CD14-positive monocyte (primary cell): ENCODE data around the gene SLC18A3. TPM values are rescaled to one million over a fixed set of nuclear protein-coding genes. Genes with fewer than 3 reads are reported as not detected.

Experiments used
- DNase-seq, 3 donors: peaks; one replicate each; pipeline ENCODE4 v3.0.0-alpha.2; 2011 to 2022
- H2AFZ ChIP-seq: 2 replicates; pipeline ENCODE4 v1.6.0; 2012; ENCODE audit warnings: mild to moderate bottlenecking, low read depth, low read length, inconsistent platforms; ENCODE audit not compliant: insufficient read depth, poor library complexity, severe bottlenecking
- H3K27ac ChIP-seq, 2 donors: 1 replicate in 1 of 2; 2 replicates in 1 of 2; pipeline ENCODE4 v1.5.1; 2012 to 2013; ENCODE audit warnings: low read length in 2 of 2, control low read depth in 1 of 2, inconsistent platforms in 1 of 2, low read depth in 1 of 2, mild to moderate bottlenecking in 1 of 2
- H3K27me3 ChIP-seq, 2 donors: one replicate each; pipeline versions ENCODE4 v1.6.0 to v1.6.1; 2011 to 2013; ENCODE audit warnings: low read length in 2 of 2; ENCODE audit not compliant: control insufficient read depth in 2 of 2, insufficient read depth in 2 of 2
- H3K36me3 ChIP-seq, 2 donors: replicated peaks in 1 of 2; 1 replicate in 1 of 2; 2 replicates in 1 of 2; pipeline versions ENCODE4 v1.5.1 to v1.6.1; 2012 to 2013; ENCODE audit warnings: low read length in 2 of 2, control low read depth in 1 of 2, inconsistent platforms in 1 of 2, mild to moderate bottlenecking in 1 of 2; ENCODE audit not compliant: insufficient read depth in 2 of 2, control insufficient read depth in 1 of 2
- H3K4me1 ChIP-seq, 2 donors: 1 replicate in 1 of 2; 2 replicates in 1 of 2; pipeline versions ENCODE4 v1.5.1 to v1.6.1; 2012 to 2013; ENCODE audit warnings: low read length in 2 of 2, control low read depth in 1 of 2, inconsistent platforms in 1 of 2, mild to moderate bottlenecking in 1 of 2, moderate library complexity in 1 of 2; ENCODE audit not compliant: insufficient read depth in 2 of 2, control insufficient read depth in 1 of 2
- H3K4me2 ChIP-seq: replicated peaks from 2 replicates; pipeline ENCODE3; 2012; ENCODE audit warnings: low read length, moderate library complexity, mild to moderate bottlenecking; ENCODE audit not compliant: poor library complexity, severe bottlenecking; ENCODE audit errors: extremely low read depth
- H3K4me3 ChIP-seq, 3 experiments: fragments of 200-600 bp in 1 of 3; sonication (generic) in 1 of 3; replicated peaks in 1 of 3; 1 replicate in 2 of 3; 2 replicates in 1 of 3; pipeline ENCODE4 v1.5.1; 2011 to 2013; ENCODE audit warnings: low read length in 3 of 3, mild to moderate bottlenecking in 3 of 3, control low read depth in 2 of 3, low read depth in 2 of 3, inconsistent platforms in 1 of 3, moderate library complexity in 1 of 3
- H3K79me2 ChIP-seq: 2 replicates; pipeline ENCODE4 v1.6.0; 2012; ENCODE audit warnings: mild to moderate bottlenecking, control low read depth, inconsistent platforms, low read length, moderate library complexity; ENCODE audit not compliant: insufficient read depth
- H3K9ac ChIP-seq: 2 replicates; pipeline ENCODE4 v1.6.0; 2017; ENCODE audit warnings: low read length, mild to moderate bottlenecking; ENCODE audit not compliant: insufficient read depth, poor library complexity, severe bottlenecking
- H3K9me3 ChIP-seq, 2 donors: replicated peaks in 1 of 2; 1 replicate in 1 of 2; 2 replicates in 1 of 2; pipeline versions ENCODE4 v1.5.1 to v1.6.1; 2012 to 2013; ENCODE audit warnings: low read length in 2 of 2, control low read depth in 1 of 2; ENCODE audit not compliant: control insufficient read depth in 1 of 2, insufficient read depth in 1 of 2
- H4K20me1 ChIP-seq: 2 replicates; pipeline ENCODE4 v1.6.0; 2012; ENCODE audit warnings: mild to moderate bottlenecking, low read length, control low read depth, moderate library complexity; ENCODE audit not compliant: insufficient read depth
- H3K27ac Mint-ChIP-seq, 7 donors: one replicate each; pipeline ENCODE4 v1.8.0; 2020; ENCODE audit warnings: mild to moderate bottlenecking in 7 of 7, mixed read lengths in 7 of 7, moderate library complexity in 6 of 7, inconsistent platforms in 2 of 7
- H3K27me3 Mint-ChIP-seq, 3 donors: one replicate each; pipeline ENCODE4 v1.8.0; 2021 to 2022; ENCODE audit warnings: low read depth in 3 of 3, mild to moderate bottlenecking in 3 of 3, mixed read lengths in 3 of 3, moderate library complexity in 3 of 3, inconsistent platforms in 1 of 3
- H3K36me3 Mint-ChIP-seq, 2 donors: one replicate each; pipeline ENCODE4 v1.8.0; 2020; ENCODE audit warnings: mixed read lengths in 2 of 2, inconsistent platforms in 1 of 2, mild to moderate bottlenecking in 1 of 2
- H3K4me1 Mint-ChIP-seq: one replicate; pipeline ENCODE4 v1.8.0; 2020; ENCODE audit warnings: mild to moderate bottlenecking, mixed read lengths
- H3K4me3 Mint-ChIP-seq, 2 donors: one replicate each; pipeline ENCODE4 v1.8.0; 2020; ENCODE audit warnings: mild to moderate bottlenecking in 2 of 2, mixed read lengths in 2 of 2, moderate library complexity in 1 of 2
- H3K9me3 Mint-ChIP-seq, 7 donors: one replicate each; pipeline ENCODE4 v1.8.0; 2020 to 2022; ENCODE audit warnings: mixed read lengths in 7 of 7, mild to moderate bottlenecking in 6 of 7, moderate library complexity in 6 of 7, inconsistent platforms in 2 of 7
- WGBS: methylation state at CpG from one replicate; pipeline ENCODE4 v1.1.5; 2013; ENCODE audit warnings: missing lambda C conversion rate; ENCODE audit not compliant: insufficient coverage; 5-methylcytosine and 5-hydroxymethylcytosine counted together
- intact Hi-C, 2 donors: fragments of 100-400 bp; cut with micrococcal nuclease; formaldehyde crosslinking; loops; one replicate each; pipeline versions ENCODE4 v1.15.0 to v1.15.1; 2023
- polyA plus RNA-seq, 3 donors: library from polyadenylated mRNA; depleted of rRNA in 1 of 3; unstranded in 2 of 3; stranded (reverse) in 1 of 3; fragments of 300-500 nt in 2 of 3; fragments of >200 nt in 1 of 3; fragmentation: Illumina TruSeq in 2 of 3; gene quantifications; 1 replicate in 2 of 3; 2 replicates in 1 of 3; pipeline ENCODE4 v1.2.3, GENCODE V29; 2012 to 2021
- TF ChIP-seq, protein P1 (sequence below): fragments of 200-600 bp; IDR thresholded peaks from one replicate; pipeline ENCODE4 v1.8.0; 2022; ENCODE audit warnings: antibody characterized with exemption, mild to moderate bottlenecking

Gene SLC18A3
- polyA plus RNA-seq, 3 donors: not detected

DNA sequence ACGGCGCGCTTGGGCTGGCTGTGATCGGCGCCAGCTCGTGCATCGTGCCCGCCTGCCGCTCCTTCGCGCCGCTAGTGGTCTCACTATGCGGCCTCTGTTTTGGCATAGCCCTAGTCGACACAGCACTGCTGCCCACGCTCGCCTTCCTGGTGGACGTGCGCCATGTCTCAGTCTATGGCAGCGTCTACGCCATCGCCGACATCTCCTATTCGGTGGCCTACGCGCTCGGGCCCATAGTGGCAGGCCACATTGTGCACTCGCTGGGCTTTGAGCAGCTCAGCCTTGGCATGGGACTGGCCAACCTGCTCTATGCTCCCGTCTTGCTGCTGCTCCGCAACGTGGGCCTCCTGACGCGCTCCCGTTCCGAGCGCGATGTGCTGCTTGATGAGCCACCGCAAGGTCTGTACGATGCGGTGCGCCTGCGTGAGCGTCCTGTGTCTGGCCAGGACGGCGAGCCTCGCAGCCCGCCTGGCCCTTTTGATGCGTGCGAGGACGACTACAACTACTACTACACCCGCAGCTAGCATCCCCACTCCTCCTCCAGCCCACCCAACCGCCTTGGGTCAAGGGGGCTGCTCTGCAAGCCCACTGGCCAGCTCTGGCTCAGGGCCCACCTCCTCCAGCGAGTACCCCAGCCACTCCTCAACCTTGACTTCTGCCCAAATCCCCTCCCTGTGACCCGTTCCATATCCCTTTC is 1.9 kb downstream of the SLC18A3 start:
- TF ChIP-seq, protein P1, sequence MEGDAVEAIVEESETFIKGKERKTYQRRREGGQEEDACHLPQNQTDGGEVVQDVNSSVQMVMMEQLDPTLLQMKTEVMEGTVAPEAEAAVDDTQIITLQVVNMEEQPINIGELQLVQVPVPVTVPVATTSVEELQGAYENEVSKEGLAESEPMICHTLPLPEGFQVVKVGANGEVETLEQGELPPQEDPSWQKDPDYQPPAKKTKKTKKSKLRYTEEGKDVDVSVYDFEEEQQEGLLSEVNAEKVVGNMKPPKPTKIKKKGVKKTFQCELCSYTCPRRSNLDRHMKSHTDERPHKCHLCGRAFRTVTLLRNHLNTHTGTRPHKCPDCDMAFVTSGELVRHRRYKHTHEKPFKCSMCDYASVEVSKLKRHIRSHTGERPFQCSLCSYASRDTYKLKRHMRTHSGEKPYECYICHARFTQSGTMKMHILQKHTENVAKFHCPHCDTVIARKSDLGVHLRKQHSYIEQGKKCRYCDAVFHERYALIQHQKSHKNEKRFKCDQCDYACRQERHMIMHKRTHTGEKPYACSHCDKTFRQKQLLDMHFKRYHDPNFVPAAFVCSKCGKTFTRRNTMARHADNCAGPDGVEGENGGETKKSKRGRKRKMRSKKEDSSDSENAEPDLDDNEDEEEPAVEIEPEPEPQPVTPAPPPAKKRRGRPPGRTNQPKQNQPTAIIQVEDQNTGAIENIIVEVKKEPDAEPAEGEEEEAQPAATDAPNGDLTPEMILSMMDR: no peak
- no peaks in the 10 kb centered on the region for H3K79me2 ChIP-seq
- H3K27ac ChIP-seq: no peak overlapping the region
- H2AFZ ChIP-seq: no peak overlapping the region
- peaks cover 80 to 98% (median 89%) of the 10 kb centered on the region in 3 donors for H3K27me3 Mint-ChIP-seq
- no peaks in the 10 kb centered on the region for H4K20me1 ChIP-seq
- WGBS: 14% methylated on average over 53 of the region's 53 CpGs
- H3K4me2 ChIP-seq: no peak overlapping the region
- peaks cover 0 to 36% of the 10 kb centered on the region in 2 donors for H3K9me3 ChIP-seq
- peaks cover 45 to 92% of the 10 kb centered on the region in 2 donors for H3K27me3 ChIP-seq
- H3K4me1 ChIP-seq: no peaks in the 10 kb centered on the region
- H3K9ac ChIP-seq: no peak overlapping the region
- no peaks in the 10 kb centered on the region for H3K36me3 ChIP-seq
- H3K9me3 Mint-ChIP-seq: peaks cover 0 to 37% (median 14%) of the 10 kb centered on the region in 7 donors
- no peak for DNase-seq
- intact Hi-C loops: no loop called here
- no peak overlapping the region for H3K27ac Mint-ChIP-seq
- no peak overlapping the region for H3K4me3 ChIP-seq
- peak overlapping the region in 1 of 2 donors; percentile 82 for H3K4me3 Mint-ChIP-seq
- no peaks in the 10 kb centered on the region for H3K4me1 Mint-ChIP-seq
- peaks cover 0 to 6% of the 10 kb centered on the region in 2 donors for H3K36me3 Mint-ChIP-seq

DNA sequence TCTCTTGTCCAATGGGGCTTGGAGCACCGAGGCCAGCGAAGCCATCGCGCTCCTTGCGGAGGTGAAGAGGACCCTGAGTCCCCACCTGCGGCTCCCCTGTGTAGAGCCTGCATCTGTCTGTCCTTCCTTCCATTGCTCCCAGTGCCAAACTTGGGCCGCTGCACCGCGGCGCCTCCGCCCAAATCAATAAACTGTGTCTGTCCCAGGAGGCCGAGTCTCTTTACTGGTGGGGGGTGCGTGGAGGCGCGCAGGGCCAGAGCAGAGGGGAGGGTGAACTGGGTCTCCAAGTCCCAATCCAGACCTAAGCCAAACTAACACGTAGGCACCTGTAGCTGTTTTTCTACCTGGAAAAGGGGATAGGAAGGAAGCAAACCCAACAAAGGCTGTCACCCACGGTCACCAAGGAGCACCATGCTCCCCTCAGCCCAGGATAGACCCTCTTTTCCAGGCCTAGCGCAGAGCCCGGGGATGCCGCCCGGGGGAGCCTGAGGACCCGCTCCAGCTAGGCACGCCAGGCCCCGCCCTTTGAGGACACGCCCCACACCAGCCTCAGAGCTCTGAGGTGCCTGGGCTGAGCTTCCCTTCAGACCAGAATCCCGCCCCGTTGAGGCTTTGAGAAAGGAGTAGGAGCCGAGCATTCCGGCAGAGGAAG is 2.5 kb downstream of the SLC18A3 start:
- Histone ChIP-seq H3K4me2 (no peak overlapping the region), H2AFZ (no peak overlapping the region), H3K27me3 (peaks cover 41 to 85% of the 10 kb centered on the region in 2 donors), H3K4me1 (no peaks in the 10 kb centered on the region), H3K79me2 (no peaks in the 10 kb centered on the region), H4K20me1 (no peaks in the 10 kb centered on the region), H3K9me3 (peaks cover 0 to 36% of the 10 kb centered on the region in 2 donors), H3K4me3 (no peak overlapping the region), H3K9ac (no peak overlapping the region), H3K27ac (no peak overlapping the region), H3K36me3 (no peaks in the 10 kb centered on the region)
- Mint-ChIP-seq H3K9me3 (peaks cover 0 to 32% (median 14%) of the 10 kb centered on the region in 7 donors), H3K27ac (no peak overlapping the region), H3K27me3 (peaks cover 79 to 97% (median 86%) of the 10 kb centered on the region in 3 donors), H3K4me1 (no peaks in the 10 kb centered on the region), H3K36me3 (peaks cover 0 to 6% of the 10 kb centered on the region in 2 donors), H3K4me3 (peak overlapping the region in 1 of 2 donors; percentile 82)
- no peak for DNase-seq
- intact Hi-C loops: no loop called here
- TF ChIP-seq, protein P1: no peak
- 9% methylated on average over 16 of the region's 29 CpGs for WGBS
